NT2/D1 (cell line): ENCODE data around the gene SPTBN2.

Experiments
- SUZ12 ChIP-seq: IDR thresholded peaks from 2 replicates; pipeline ENCODE4 v1.6.1; 2011; ENCODE audit not compliant: insufficient read length, insufficient read depth; ENCODE audit errors: extremely low read depth
- ZNF274 ChIP-seq: IDR thresholded peaks from 2 replicates; pipeline ENCODE4 v1.6.1; 2011; ENCODE audit warnings: mild to moderate bottlenecking, low read depth, low read length

DNA sequence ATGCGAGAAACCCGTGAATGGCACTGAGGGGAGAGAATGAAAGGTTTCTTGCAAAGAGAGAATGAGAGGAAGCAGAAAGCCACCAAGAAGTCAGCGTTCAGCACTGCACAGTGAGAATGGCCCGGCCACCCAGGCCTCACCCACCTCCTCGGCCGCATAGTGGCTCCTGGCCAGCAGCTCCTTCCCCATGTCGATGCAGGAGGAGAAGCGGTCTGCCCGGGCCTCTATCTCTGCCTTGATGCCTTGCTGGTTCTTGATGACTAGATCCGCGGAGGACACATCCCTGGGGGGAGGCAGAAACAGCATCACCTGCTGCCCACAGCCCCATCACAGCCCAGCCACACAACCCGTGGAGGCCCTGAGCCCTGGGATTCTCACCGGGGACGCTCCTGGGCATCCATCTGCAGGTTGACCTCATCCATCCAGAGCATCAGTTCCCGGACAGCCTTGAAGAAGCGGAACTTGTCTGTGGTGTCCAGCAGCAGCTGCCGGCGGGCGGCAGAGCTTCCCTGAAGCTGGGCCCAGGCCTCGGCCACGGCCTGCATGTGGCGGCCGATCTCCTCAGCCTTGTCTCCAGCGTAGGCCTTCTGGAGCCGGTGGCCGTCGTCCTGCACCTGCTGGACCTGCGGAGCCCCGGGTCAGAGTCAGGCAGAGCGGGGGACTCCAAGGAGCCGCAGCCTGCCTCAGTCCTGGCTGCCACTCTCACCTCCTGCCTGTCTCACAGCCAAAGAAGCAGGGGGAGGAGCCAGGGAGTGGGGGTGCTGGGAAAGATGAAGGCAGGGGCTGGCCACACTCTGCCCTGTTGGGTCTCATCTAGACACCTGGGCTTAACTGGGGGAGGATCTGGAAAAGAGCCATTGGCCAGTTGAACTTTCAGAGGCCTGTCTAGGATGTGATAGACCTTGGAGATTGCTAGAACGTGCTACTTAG, 39.1 kb downstream of the SPTBN2 start:
- TF ChIP-seq ZNF274, result no peak
- TF ChIP-seq SUZ12, result no peak
